IMR-90 (cell line): ENCODE results near the gene CREBBP. TPM values are rescaled to one million over a fixed set of nuclear protein-coding genes. Genes with fewer than 3 reads are reported as not detected.
A peak's percentile ranks its signal among the peaks of the same experiment; 100 is the strongest.

Experiments
- ATAC-seq: fragments of 200-7000 bp; cut with Tn5 transposase; 2 replicates; pipeline ENCODE4 v1.9.1; 2020; ENCODE audit warnings: low read depth, mild to moderate bottlenecking, moderate library complexity
- BruUV-seq: library from RNA; stranded (reverse); fragments of 400-500 nt; replicated peaks from 2 replicates; lab custom pipeline; 2021; lab: Mats Ljungman, UMichigan
- CTCF ChIA-PET: fragments of 300-600 bp; formaldehyde crosslinking; extraction: SDS; loops from one replicate; lab custom pipeline; 2021; ENCODE audit warnings: antibody characterized with exemption; lab: Yijun Ruan, JAX
- POLR2A ChIA-PET: fragments of 300-600 bp; sonication (Branson Sonifier 250); formaldehyde crosslinking; loops from one replicate; lab custom pipeline; 2022; ENCODE audit warnings: antibody characterized with exemption; ENCODE audit not compliant: unreplicated experiment; lab: Charles Lee
- DNase-seq: peaks from one replicate; pipeline ENCODE4 v3.0.0; 2013
- H2AFZ ChIP-seq: replicated peaks from 2 replicates; pipeline ENCODE3; 2013; ENCODE audit warnings: low read length, mild to moderate bottlenecking; ENCODE audit not compliant: poor library complexity
- H2AK5ac ChIP-seq: 2 replicates; pipeline ENCODE4 v1.6.1; 2013; ENCODE audit warnings: low read depth, low read length, inconsistent platforms
- H2AK9ac ChIP-seq: replicated peaks from 2 replicates; pipeline ENCODE3; 2013; ENCODE audit warnings: mild to moderate bottlenecking, low read depth, low read length, moderate library complexity; ENCODE audit not compliant: poor library complexity
- H2BK120ac ChIP-seq: 2 replicates; pipeline ENCODE4 v1.6.1; 2013; ENCODE audit warnings: low read depth, low read length, inconsistent platforms
- H2BK15ac ChIP-seq: 3 replicates; pipeline ENCODE4 v1.6.1; 2013; ENCODE audit warnings: low read depth, low read length, inconsistent platforms
- H2BK20ac ChIP-seq: 2 replicates; pipeline ENCODE4 v1.6.1; 2013; ENCODE audit warnings: low read depth, mild to moderate bottlenecking, inconsistent platforms, low read length, moderate library complexity
- H2BK5ac ChIP-seq: 2 replicates; pipeline ENCODE4 v1.6.1; 2013; ENCODE audit warnings: mild to moderate bottlenecking, low read depth, low read length, inconsistent platforms; ENCODE audit not compliant: poor library complexity, severe bottlenecking
- H3K14ac ChIP-seq: replicated peaks from 2 replicates; pipeline ENCODE4 v1.6.1; 2013; ENCODE audit warnings: low read depth, low read length, inconsistent platforms
- H3K18ac ChIP-seq: 2 replicates; pipeline ENCODE4 v1.6.1; 2013; ENCODE audit warnings: low read depth, low read length, control low read depth
- H3K23ac ChIP-seq: 2 replicates; pipeline ENCODE4 v1.6.1; 2013; ENCODE audit warnings: low read depth, low read length, inconsistent platforms
- H3K27ac ChIP-seq: 2 replicates; pipeline ENCODE4 v1.5.1; 2013; ENCODE audit warnings: mild to moderate bottlenecking, control low read depth, low read length; ENCODE audit not compliant: insufficient read depth
- H3K27me3 ChIP-seq: 2 replicates; pipeline ENCODE4 v1.6.1; 2013; ENCODE audit warnings: low read length; ENCODE audit not compliant: control insufficient read depth, insufficient read depth
- H3K36me3 ChIP-seq: 2 replicates; pipeline ENCODE4 v1.6.1; 2013; ENCODE audit warnings: low read length, mixed read lengths; ENCODE audit not compliant: control insufficient read depth, insufficient read depth
- H3K4ac ChIP-seq: 2 replicates; pipeline ENCODE4 v1.6.1; 2013; ENCODE audit warnings: low read depth, low read length, inconsistent platforms
- H3K4me1 ChIP-seq: 2 replicates; pipeline ENCODE4 v1.6.1; 2013; ENCODE audit warnings: low read length, mixed read lengths; ENCODE audit not compliant: control insufficient read depth, insufficient read depth
- H3K4me2 ChIP-seq: 2 replicates; pipeline ENCODE4 v1.6.1; 2013; ENCODE audit warnings: low read depth, mild to moderate bottlenecking, control low read depth, low read length, moderate library complexity
- H3K4me3 ChIP-seq: 2 replicates; pipeline ENCODE4 v1.5.1; 2013; ENCODE audit warnings: low read depth, mild to moderate bottlenecking, control low read depth, low read length, moderate library complexity; ENCODE audit not compliant: insufficient read depth
- H3K56ac ChIP-seq: 2 replicates; pipeline ENCODE4 v1.6.1; 2013; ENCODE audit warnings: low read length, inconsistent platforms; ENCODE audit not compliant: insufficient read depth; ENCODE audit errors: extremely low read depth
- H3K79me1 ChIP-seq, 2 experiments: 2 replicates each; pipeline ENCODE4 v1.6.1; 2013; ENCODE audit warnings: low read length in 2 of 2, inconsistent platforms in 1 of 2, low read depth in 1 of 2
- H3K9ac ChIP-seq: 2 replicates; pipeline ENCODE4 v1.6.1; 2013; ENCODE audit warnings: low read depth, low read length, control low read depth
- H3K9me1 ChIP-seq: 2 replicates; pipeline ENCODE4 v1.6.1; 2013; ENCODE audit warnings: low read length, inconsistent platforms; ENCODE audit not compliant: insufficient read depth
- H3K9me3 ChIP-seq: 2 replicates; pipeline ENCODE4 v1.6.1; 2013; ENCODE audit warnings: low read length; ENCODE audit not compliant: control insufficient read depth, insufficient read depth
- H4K20me1 ChIP-seq: 2 replicates; pipeline ENCODE4 v1.6.1; 2013; ENCODE audit warnings: low read length, inconsistent platforms; ENCODE audit not compliant: insufficient read depth
- H4K5ac ChIP-seq: 2 replicates; pipeline ENCODE4 v1.6.1; 2013; ENCODE audit warnings: mild to moderate bottlenecking, low read depth, low read length, control low read depth
- H4K8ac ChIP-seq, 2 experiments: 2 replicates each; pipeline ENCODE4 v1.6.1; 2013; ENCODE audit warnings: low read depth in 2 of 2, low read length in 2 of 2, control low read depth in 1 of 2, inconsistent platforms in 1 of 2
- H4K91ac ChIP-seq: 2 replicates; pipeline ENCODE4 v1.6.1; 2013; ENCODE audit warnings: low read depth, low read length, inconsistent platforms; ENCODE audit not compliant: insufficient read depth
- CEBPB ChIP-seq: IDR thresholded peaks from 2 replicates; pipeline ENCODE4 v1.6.1; 2012; ENCODE audit warnings: low read depth, low read length, improper control_type of control experiment
- RAD21 ChIP-seq: IDR thresholded peaks from 2 replicates; pipeline ENCODE4 v1.6.1; 2012; ENCODE audit warnings: low read length, improper control_type of control experiment
- dilution Hi-C: fragments of 300-500 bp; cut with HindIII; formaldehyde crosslinking; loops from one replicate; pipeline ENCODE4 v1.14.3; 2018; ENCODE audit warnings: low sequenced_read_pairs; ENCODE audit not compliant: unreplicated experiment
- in situ Hi-C: fragments of 300-500 bp; cut with MboI; formaldehyde crosslinking; loops from 3 replicates; pipeline ENCODE4 v1.14.3; 2019; ENCODE audit warnings: low sequenced_read_pairs, inconsistent platforms, mixed read lengths
- intact Hi-C: fragments of 100-400 bp; cut with micrococcal nuclease; formaldehyde crosslinking; loops from 2 replicates; pipeline ENCODE4 v1.10.0; 2022
- polyA plus RNA-seq, 3 experiments: library from polyadenylated mRNA; depleted of rRNA; stranded (reverse); fragments of >200 nt; gene quantifications; 2 replicates each; pipeline ENCODE4 v1.2.3, GENCODE V29; 2012; ENCODE audit warnings: low replicate concordance in 1 of 3
- total RNA-seq: library from RNA; depleted of rRNA; stranded (reverse); fragments of >200 nt; gene quantifications from 2 replicates; pipeline ENCODE4 v1.2.3, GENCODE V29; 2012

Gene CREBBP
- total and polyA plus RNA-seq, 2 of the 4 experiments (the other 2 are of a cell fraction), result 7.3 to 12.5 TPM

GRCh38 chr16:3924763-3925162 is 44.2 kb upstream of the CREBBP start:
- POLR2A ChIA-PET, result no interaction called here
- no peak overlapping the region for H3K23ac ChIP-seq
- in situ Hi-C loops, result no loop called here
- no peaks in the 10 kb centered on the region for H3K79me1 ChIP-seq
- H3K27me3 ChIP-seq, result no peaks in the 10 kb centered on the region
- H3K4ac ChIP-seq, result no peak overlapping the region
- H4K91ac ChIP-seq, result no peak overlapping the region
- CTCF ChIA-PET, result interaction anchor here (0.6 kb wide), 1 partner anchor 14 kb away, joined by 3 read pairs; no protein-coding TSS in a partner anchor
- no peaks in the 10 kb centered on the region for H3K36me3 ChIP-seq
- no peak overlapping the region for H3K9ac ChIP-seq
- peaks cover 3% of the 10 kb centered on the region; the same call in 1 of the 2 replicates for H3K9me3 ChIP-seq
- H2AFZ ChIP-seq, result no peak overlapping the region
- TF ChIP-seq CEBPB (peak; percentile 60; the same call in 1 of the 2 replicates), RAD21 (no peak)
- intact Hi-C loops, result no loop called here
- H3K27ac ChIP-seq, result no peak overlapping the region
- ATAC-seq (no peak), DNase-seq (no peak)
- H3K56ac ChIP-seq, result no peak overlapping the region
- H2BK120ac ChIP-seq, result no peak overlapping the region
- BruUV-seq, result no TSS peak
- H4K8ac ChIP-seq, result no peak overlapping the region
- H2BK15ac ChIP-seq, result no peak overlapping the region
- H2BK20ac ChIP-seq, result no peak overlapping the region
- no peak overlapping the region for H4K5ac ChIP-seq
- no peaks in the 10 kb centered on the region for H4K20me1 ChIP-seq
- no peak overlapping the region for H3K18ac ChIP-seq
- no peak overlapping the region for H2AK9ac ChIP-seq
- no peak overlapping the region for H2BK5ac ChIP-seq
- dilution Hi-C loops, result no loop called here
- no peak overlapping the region for H3K4me3 ChIP-seq
- H3K4me2 ChIP-seq, result no peak overlapping the region
- no peak overlapping the region for H3K14ac ChIP-seq
- H2AK5ac ChIP-seq, result no peak overlapping the region
- H3K4me1 ChIP-seq, result no peaks in the 10 kb centered on the region
- H3K9me1 ChIP-seq, result no peaks in the 10 kb centered on the region
